Activated CD4-positive, alpha-beta T cell treated with anti-CD3 and anti-CD28 coated beads, Interleukin-2, Interleukin-6, amounts not matched to agents 100 ng/mL and 50 ng/mL, durations not matched to agents 16 hours and 8 hours (primary cell): Measurements from ENCODE around the gene SRP14.
"Not testable (repeated sequence)": the region's sequence is repeated elsewhere in the genome, so short reads cannot be mapped to it uniquely, and the experiment has no call there.

ENCODE experiments used
- DNase-seq: peaks from one replicate; pipeline ENCODE4 v3.0.0-alpha.2; 2020

SRP14 gene

GRCh38 chr15:40038638-40039543, at the start of gene SRP14:
Gene SRP14 (minus strand): TSS chr15:40039181. CDS start chr15:40039116, 65 bp downstream.
- peak; percentile 96 for DNase-seq

- no peak for DNase-seq
Measured at GRCh38 chr15:40087991-40088928, 49.3 kb upstream of the SRP14 start.

GRCh38 chr15:40087068-40087810, 48.3 kb upstream of the SRP14 start:
- no peak for DNase-seq

GRCh38 chr15:40085266-40085665, 46.3 kb upstream of the SRP14 start:
- DNase-seq, result no peak

GRCh38 chr15:40084650-40085049, 45.7 kb upstream of the SRP14 start:
- DNase-seq, result no peak

- DNase-seq, result no peak
Measured at GRCh38 chr15:40082195-40082883, 43.4 kb upstream of the SRP14 start.

GRCh38 chr15:40081691-40082194, 42.8 kb upstream of the SRP14 start:
- no peak for DNase-seq

- DNase-seq, result no peak
Measured at GRCh38 chr15:40080847-40081246, 41.9 kb upstream of the SRP14 start.

- DNase-seq, result no peak
Measured at GRCh38 chr15:40080104-40080503, 41.1 kb upstream of the SRP14 start.

GRCh38 chr15:40079456-40079855, 40.5 kb upstream of the SRP14 start:
- no peak for DNase-seq

GRCh38 chr15:40075298-40076044, 36.5 kb upstream of the SRP14 start:
- no peak for DNase-seq

GRCh38 chr15:40074656-40075055, 35.7 kb upstream of the SRP14 start:
- not testable (repeated sequence) for DNase-seq

GRCh38 chr15:40073716-40074490, 34.9 kb upstream of the SRP14 start:
- peak; percentile 48 for DNase-seq

GRCh38 chr15:40072216-40072990, 33.4 kb upstream of the SRP14 start:
- no peak for DNase-seq

GRCh38 chr15:40070608-40071218, 31.7 kb upstream of the SRP14 start:
- DNase-seq, result no peak

GRCh38 chr15:40070166-40070557, 31.2 kb upstream of the SRP14 start:
- DNase-seq, result no peak

- DNase-seq, result no peak
Measured at GRCh38 chr15:40069178-40070165, 30.5 kb upstream of the SRP14 start.
